HepG2 (cell line): ENCODE results near the gene ANKLE1.

Experiments used
- CTCF ChIP-seq: sonication (generic); formaldehyde crosslinking; IDR thresholded peaks from 2 replicates; pipeline ENCODE4 v1.5.0; 2020; ENCODE audit warnings: mild to moderate bottlenecking, missing genetic modification reagents, moderate library complexity
- ETS1 ChIP-seq: sonication (generic); formaldehyde crosslinking; IDR thresholded peaks from 2 replicates; pipeline ENCODE4 v1.4.0; 2020; ENCODE audit warnings: missing genetic modification reagents
- EZH2 ChIP-seq: conservative IDR thresholded peaks from 2 replicates; pipeline ENCODE4 v1.6.1; 2012; ENCODE audit warnings: mild to moderate bottlenecking, low read depth, low read length, moderate library complexity
- NFATC3 ChIP-seq: sonication (generic); formaldehyde crosslinking; IDR thresholded peaks from 2 replicates; pipeline ENCODE4 v1.5.1; 2020; ENCODE audit warnings: mild to moderate bottlenecking, missing genetic modification reagents
- PATZ1 ChIP-seq: sonication (generic); formaldehyde crosslinking; IDR thresholded peaks from 2 replicates; pipeline ENCODE4 v1.4.0; 2020; ENCODE audit warnings: missing genetic modification reagents
- POLR2AphosphoS5 ChIP-seq: IDR thresholded peaks from 2 replicates; pipeline ENCODE4 v1.6.1; 2012; ENCODE audit warnings: low read depth, low read length
- RNF2 ChIP-seq: fragments of 450-650 bp; conservative IDR thresholded peaks from 2 replicates; pipeline ENCODE4 v1.6.1; 2016; ENCODE audit warnings: low read depth
- TAF1 ChIP-seq: sonication (generic); formaldehyde crosslinking; IDR thresholded peaks from 2 replicates; pipeline ENCODE4 v1.4.0; 2020; ENCODE audit warnings: missing genetic modification reagents
- TRIM24 ChIP-seq: sonication (generic); formaldehyde crosslinking; IDR thresholded peaks from 2 replicates; pipeline ENCODE4 v1.8.0; 2022; ENCODE audit warnings: mild to moderate bottlenecking, missing genetic modification reagents
- YY1 ChIP-seq: IDR thresholded peaks from 2 replicates; pipeline ENCODE4 v1.6.1; 2011; ENCODE audit warnings: low read length, low read depth, moderate library complexity, mild to moderate bottlenecking; ENCODE audit not compliant: insufficient read depth, insufficient replicate concordance
- ZFP37 ChIP-seq: sonication (generic); formaldehyde crosslinking; IDR thresholded peaks from 2 replicates; pipeline ENCODE4 v1.4.0; 2020; ENCODE audit warnings: missing genetic modification reagents, borderline replicate concordance
- ZNF274 ChIP-seq: sonication (generic); formaldehyde crosslinking; IDR thresholded peaks from 2 replicates; pipeline ENCODE4 v1.5.1; 2020; ENCODE audit warnings: mild to moderate bottlenecking, missing genetic modification reagents
- ZNF549 ChIP-seq: sonication (generic); formaldehyde crosslinking; IDR thresholded peaks from 2 replicates; pipeline ENCODE4 v1.5.0; 2020; ENCODE audit warnings: missing genetic modification reagents

- TF ChIP-seq ETS1: no peak
- TF ChIP-seq ZFP37: no peak
- TF ChIP-seq TAF1 (CRISPR knock-in tag): no peak
- no peak for TF ChIP-seq EZH2
- TF ChIP-seq YY1: no peak
- TF ChIP-seq PATZ1 (CRISPR knock-in tag): no peak
- no peak for TF ChIP-seq ZNF274 (CRISPR knock-in tag)
- no peak for TF ChIP-seq NFATC3 (CRISPR knock-in tag)
- TF ChIP-seq ZNF549 (CRISPR knock-in tag): no peak
- TF ChIP-seq RNF2: no peak
- TF ChIP-seq CTCF (CRISPR knock-in tag): no peak
- TF ChIP-seq TRIM24: no peak
- TF ChIP-seq POLR2AphosphoS5: no peak
These were observed 25.6 kb upstream of the ANKLE1 start for GRCh38 chr19:17256130-17256529.
